Peyer's patch (tissue), 4 donors: ENCODE measurements around the gene CDK5RAP3. TPM values are rescaled to one million over a fixed set of nuclear protein-coding genes. Genes with fewer than 3 reads are reported as not detected.
A peak's percentile ranks its signal among the peaks of the same experiment; 100 is the strongest.

Experiments
- DNase-seq, 3 donors: peaks; one replicate each; pipeline ENCODE4 v3.0.0-alpha.2; 2017 to 2019
- H3K27ac ChIP-seq, 4 donors: fragments of 200-600 bp; sonication (generic); one replicate each; pipeline ENCODE4 v1.5.1; 2016 to 2019
- H3K27me3 ChIP-seq, 2 donors: fragments of 200-600 bp; sonication (generic); one replicate each; pipeline ENCODE4 v1.5.1; 2019
- H3K36me3 ChIP-seq, 3 donors: fragments of 200-600 bp; sonication (generic); one replicate each; pipeline ENCODE4 v1.5.1; 2016 to 2019
- H3K4me1 ChIP-seq, 4 donors: fragments of 200-600 bp; sonication (generic); one replicate each; pipeline ENCODE4 v1.5.1; 2016 to 2019
- H3K4me3 ChIP-seq, 4 donors: fragments of 200-600 bp; sonication (generic); 1 replicate in 3 of 4; 2 replicates in 1 of 4; pipeline ENCODE4 v1.5.1; 2016 to 2019; ENCODE audit warnings: mild to moderate bottlenecking in 1 of 4
- H3K9me3 ChIP-seq, 4 donors: fragments of 200-600 bp; sonication (generic); one replicate each; pipeline ENCODE4 v1.5.1; 2016 to 2019; ENCODE audit warnings: mild to moderate bottlenecking in 1 of 4
- CTCF ChIP-seq, 6 experiments: fragments of 450-650 bp in 4 of 6; fragments of 200-600 bp in 2 of 6; sonication (generic) in 1 of 6; IDR thresholded peaks; one replicate each; pipeline ENCODE4 v1.5.1; 2017 to 2019; ENCODE audit warnings: antibody characterized with exemption in 6 of 6, mild to moderate bottlenecking in 3 of 6, moderate library complexity in 1 of 6
- POLR2A ChIP-seq, 2 donors: fragments of 450-650 bp; IDR thresholded peaks; one replicate each; pipeline ENCODE4 v1.5.1; 2017; ENCODE audit warnings: antibody characterized with exemption in 2 of 2, mild to moderate bottlenecking in 2 of 2, moderate library complexity in 2 of 2
- total RNA-seq, 4 donors: library from RNA; depleted of rRNA; stranded (reverse); fragments of >200 nt; gene quantifications; one replicate each; pipeline ENCODE4 v1.1.0, GENCODE V29; 2016

The CDK5RAP3 gene
- total RNA-seq, 4 donors from 2014 or later, result 198 to 1,062 (median 553) TPM

GRCh38 chr17:48024149-48025039, 53.5 kb downstream of the CDK5RAP3 start:
- DNase-seq, result peak in 2 of 3 donors; percentile 70 to 71

GRCh38 chr17:48025040-48025903, 54.4 kb downstream of the CDK5RAP3 start:
- Histone ChIP-seq H3K4me3 (peak overlapping the region; percentile 28 to 60 (median 52)), H3K9me3 (no peaks in the 10 kb centered on the region), H3K36me3 (no peaks in the 10 kb centered on the region), H3K27ac (peak overlapping the region in 3 of 4 donors; percentile 63 to 79 (median 65)), H3K4me1 (peaks cover 3 to 37% (median 14%) of the 10 kb centered on the region in 4 donors), H3K27me3 (peaks cover 0 to 11% of the 10 kb centered on the region in 2 donors)
- TF ChIP-seq POLR2A (IDR thresholded peaks at IDR 0.05) (peak in 1 of 2 donors; percentile 30), CTCF (IDR thresholded peaks at IDR 0.05) (peak; percentile 51 to 93 (median 89))
- peak; percentile 97 to 99 (median 99) for DNase-seq

More at GRCh38 chr17:48024149-48025039, 53.5 kb downstream of the CDK5RAP3 start:
- Histone ChIP-seq H3K9me3 (no peaks in the 10 kb centered on the region), H3K36me3 (no peaks in the 10 kb centered on the region), H3K27ac (peak overlapping the region in 2 of 4 donors; percentile 63 to 79), H3K4me1 (peaks cover 3 to 37% (median 14%) of the 10 kb centered on the region in 4 donors), H3K4me3 (peak overlapping the region; percentile 20 to 60 (median 52)), H3K27me3 (peaks cover 0 to 11% of the 10 kb centered on the region in 2 donors)
- TF ChIP-seq POLR2A (IDR thresholded peaks at IDR 0.05) (no peak), CTCF (IDR thresholded peaks at IDR 0.05) (no peak)

GRCh38 chr17:48025904-48026501, 55.1 kb downstream of the CDK5RAP3 start:
- Histone ChIP-seq H3K4me1 (peaks cover 3 to 37% (median 14%) of the 10 kb centered on the region in 4 donors), H3K27ac (peak overlapping the region in 2 of 4 donors; percentile 45 to 65), H3K9me3 (no peaks in the 10 kb centered on the region), H3K27me3 (peaks cover 0 to 11% of the 10 kb centered on the region in 2 donors), H3K4me3 (peak overlapping the region in 2 of 4 donors; percentile 49 to 60), H3K36me3 (no peaks in the 10 kb centered on the region)
- no peak for DNase-seq
- TF ChIP-seq POLR2A (IDR thresholded peaks at IDR 0.05) (no peak), CTCF (IDR thresholded peaks at IDR 0.05) (no peak)

- Histone ChIP-seq H3K4me3 (no peak overlapping the region), H3K27ac (no peak overlapping the region)
Measured at GRCh38 chr17:48026502-48027321, 55.8 kb downstream of the CDK5RAP3 start.

More at GRCh38 chr17:48026502-48027321, 55.8 kb downstream of the CDK5RAP3 start:
- TF ChIP-seq CTCF (IDR thresholded peaks at IDR 0.05) (peak; percentile 70 to 85 (median 81)), POLR2A (IDR thresholded peaks at IDR 0.05) (no peak)
- Histone ChIP-seq H3K36me3 (no peaks in the 10 kb centered on the region), H3K27me3 (peaks cover 0 to 11% of the 10 kb centered on the region in 2 donors), H3K4me1 (peaks cover 3 to 37% (median 14%) of the 10 kb centered on the region in 4 donors), H3K9me3 (no peaks in the 10 kb centered on the region)
- DNase-seq, result peak; percentile 78 to 89 (median 80)
